GM11168 (cell line): ENCODE results near the gene MAP3K8.
"Not testable (repeated sequence)": the region's sequence is repeated elsewhere in the genome, so short reads cannot be mapped to it uniquely, and the experiment has no call there.

ENCODE experiments used
- in situ Hi-C: fragments of 300-500 bp; cut with MboI; formaldehyde crosslinking; loops from one replicate; pipeline ENCODE4 v1.12.0; 2022; ENCODE audit warnings: low sequenced_read_pairs; ENCODE audit not compliant: unreplicated experiment

The MAP3K8 gene

GRCh38 chr10:30442019-30442606, 8.1 kb downstream of the MAP3K8 start:
- in situ Hi-C loops = no loop called here

GRCh38 chr10:30443049-30443448, 9.1 kb downstream of the MAP3K8 start:
- in situ Hi-C loops = no loop called here

GRCh38 chr10:30445711-30446110, 11.7 kb downstream of the MAP3K8 start:
- in situ Hi-C loops = no loop called here

GRCh38 chr10:30447125-30447799, 13.3 kb downstream of the MAP3K8 start:
- in situ Hi-C loops = no loop called here

- in situ Hi-C loops = no loop called here
Measured at GRCh38 chr10:30448092-30448491, 14.1 kb downstream of the MAP3K8 start.

GRCh38 chr10:30453764-30454527, 20.0 kb downstream of the MAP3K8 start:
- in situ Hi-C loops = no loop called here

GRCh38 chr10:30454744-30455510, 20.9 kb downstream of the MAP3K8 start:
- in situ Hi-C loops = no loop called here

- in situ Hi-C loops = no loop called here
Measured at GRCh38 chr10:30455816-30456215, 21.8 kb downstream of the MAP3K8 start.

GRCh38 chr10:30456266-30456665, 22.3 kb downstream of the MAP3K8 start:
- in situ Hi-C loops = no loop called here

- in situ Hi-C loops = no loop called here
Measured at GRCh38 chr10:30459283-30459682, 25.3 kb downstream of the MAP3K8 start.

- in situ Hi-C loops = no loop called here
Measured at GRCh38 chr10:30460121-30460520, 26.1 kb downstream of the MAP3K8 start.

- in situ Hi-C loops = no loop called here
Measured at GRCh38 chr10:30462513-30462912, 28.5 kb downstream of the MAP3K8 start.

GRCh38 chr10:30463944-30464451, 30.0 kb downstream of the MAP3K8 start:
- in situ Hi-C loops = no loop called here

GRCh38 chr10:30464675-30465074, 30.7 kb downstream of the MAP3K8 start:
- in situ Hi-C loops = no loop called here

GRCh38 chr10:30466445-30466844, 32.5 kb downstream of the MAP3K8 start:
- in situ Hi-C loops = no loop called here

GRCh38 chr10:30467651-30468338, 33.8 kb downstream of the MAP3K8 start:
- in situ Hi-C loops = no loop called here

GRCh38 chr10:30472414-30473155, 38.6 kb downstream of the MAP3K8 start:
- in situ Hi-C loops = no loop called here

- in situ Hi-C loops = not testable (repeated sequence)
Measured at GRCh38 chr10:30475515-30475914, 41.5 kb downstream of the MAP3K8 start.

- in situ Hi-C loops = no loop called here
Measured at GRCh38 chr10:30476511-30477155, 42.6 kb downstream of the MAP3K8 start.
